HUES48 (cell line): ENCODE measurements around the gene SPG21.

Experiments
- H3K27ac ChIP-seq: one replicate; pipeline ENCODE4 v1.7.0; 2013; ENCODE audit warnings: low read depth, low read length, inconsistent platforms
- H3K27me3 ChIP-seq: 2 replicates; pipeline ENCODE4 v1.6.1; 2013; ENCODE audit warnings: mild to moderate bottlenecking, low read length; ENCODE audit not compliant: control insufficient read depth, insufficient read depth
- H3K36me3 ChIP-seq: 2 replicates; pipeline ENCODE4 v1.6.1; 2013; ENCODE audit warnings: low read length; ENCODE audit not compliant: control insufficient read depth, insufficient read depth
- H3K4me1 ChIP-seq: 2 replicates; pipeline ENCODE4 v1.6.1; 2013; ENCODE audit warnings: mild to moderate bottlenecking, low read length; ENCODE audit not compliant: control insufficient read depth, insufficient read depth
- H3K4me3 ChIP-seq: 2 replicates; pipeline ENCODE4 v1.5.1; 2013; ENCODE audit warnings: mild to moderate bottlenecking, low read depth, low read length
- H3K9ac ChIP-seq: 2 replicates; pipeline ENCODE4 v1.6.1; 2013; ENCODE audit warnings: mild to moderate bottlenecking, low read depth, low read length, moderate library complexity
- H3K9me3 ChIP-seq: 2 replicates; pipeline ENCODE4 v1.6.1; 2013; ENCODE audit warnings: low read length; ENCODE audit not compliant: control insufficient read depth, insufficient read depth

Gene SPG21, protein sequence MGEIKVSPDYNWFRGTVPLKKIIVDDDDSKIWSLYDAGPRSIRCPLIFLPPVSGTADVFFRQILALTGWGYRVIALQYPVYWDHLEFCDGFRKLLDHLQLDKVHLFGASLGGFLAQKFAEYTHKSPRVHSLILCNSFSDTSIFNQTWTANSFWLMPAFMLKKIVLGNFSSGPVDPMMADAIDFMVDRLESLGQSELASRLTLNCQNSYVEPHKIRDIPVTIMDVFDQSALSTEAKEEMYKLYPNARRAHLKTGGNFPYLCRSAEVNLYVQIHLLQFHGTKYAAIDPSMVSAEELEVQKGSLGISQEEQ

DNA sequence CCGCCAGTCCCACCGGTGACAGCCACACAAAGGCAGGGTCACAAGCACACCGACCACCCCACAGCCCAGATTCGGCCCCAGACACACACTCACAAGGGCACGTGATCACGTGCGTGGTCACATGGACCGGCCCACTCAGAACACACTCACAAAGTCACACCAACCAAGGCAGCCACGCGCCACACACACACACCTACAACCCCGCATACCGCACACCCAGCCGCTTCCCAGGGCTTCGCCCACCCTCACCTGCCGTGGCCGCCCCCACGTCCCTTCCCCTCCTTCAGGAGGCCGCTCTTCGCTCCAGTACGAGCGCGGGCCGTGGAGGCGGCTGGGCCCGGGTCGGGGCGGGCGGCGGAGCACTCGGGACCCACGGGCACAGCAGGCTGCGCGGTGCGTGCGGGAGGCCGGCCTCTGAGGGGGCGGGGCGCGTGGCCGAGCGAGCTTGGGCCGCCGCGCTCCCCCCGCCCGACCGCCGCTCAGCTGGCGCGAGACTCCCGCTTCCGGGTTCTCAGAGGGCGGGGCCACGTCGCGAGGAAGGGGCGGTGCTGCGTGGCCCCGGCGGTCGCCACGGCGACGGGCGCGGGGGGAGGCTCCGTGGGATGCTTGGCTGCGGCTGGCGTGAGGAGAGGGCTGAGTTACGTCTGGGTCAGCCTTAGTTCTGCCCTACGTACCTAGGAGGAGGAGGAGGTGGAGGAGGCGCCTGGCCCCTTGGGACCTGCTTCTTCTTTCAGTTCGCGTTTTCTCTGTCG lies at the start of gene SPG21:
TSS of gene SPG21 (minus strand) at position 499 of the 752 bp plus-strand sequence. CDS start 6,345 bp downstream, outside the sequence.
- Histone ChIP-seq H3K36me3 (peaks cover 6% of the 10 kb centered on the region; the same call in 1 of the 2 replicates), H3K27me3 (no peaks in the 10 kb centered on the region), H3K4me3 (peak within 1 kb of the TSS; percentile 99), H3K27ac (peak within 1 kb of the TSS; percentile 53), H3K9me3 (no peaks in the 10 kb centered on the region), H3K9ac (peak within 1 kb of the TSS; percentile 57), H3K4me1 (peaks cover 7% of the 10 kb centered on the region; the same call in 1 of the 2 replicates)

DNA sequence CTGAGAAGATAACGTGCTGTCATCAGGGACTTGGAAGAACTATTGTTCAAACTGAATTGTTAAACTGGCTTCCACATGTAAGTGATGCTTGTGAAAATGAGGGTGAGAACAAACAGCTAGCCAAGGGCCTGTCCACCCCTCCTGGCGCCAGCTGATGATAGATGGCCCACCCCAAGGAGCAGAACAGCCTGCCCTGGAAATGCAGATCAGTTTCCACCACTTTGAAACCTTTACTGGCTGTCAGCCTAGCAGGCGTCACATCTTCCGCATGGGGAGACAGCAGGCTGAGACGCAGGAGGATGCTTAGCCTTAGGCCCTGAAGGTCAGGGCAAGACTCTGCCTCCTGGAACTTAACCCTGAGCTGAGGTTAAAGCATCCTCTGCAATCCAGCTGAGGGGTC lies 49.1 kb upstream of the SPG21 start:
- Histone ChIP-seq H3K9ac (no peak overlapping the region), H3K4me3 (no peak overlapping the region), H3K27ac (no peak overlapping the region), H3K27me3 (no peaks in the 10 kb centered on the region), H3K9me3 (no peaks in the 10 kb centered on the region), H3K36me3 (no peaks in the 10 kb centered on the region), H3K4me1 (no peaks in the 10 kb centered on the region)

DNA sequence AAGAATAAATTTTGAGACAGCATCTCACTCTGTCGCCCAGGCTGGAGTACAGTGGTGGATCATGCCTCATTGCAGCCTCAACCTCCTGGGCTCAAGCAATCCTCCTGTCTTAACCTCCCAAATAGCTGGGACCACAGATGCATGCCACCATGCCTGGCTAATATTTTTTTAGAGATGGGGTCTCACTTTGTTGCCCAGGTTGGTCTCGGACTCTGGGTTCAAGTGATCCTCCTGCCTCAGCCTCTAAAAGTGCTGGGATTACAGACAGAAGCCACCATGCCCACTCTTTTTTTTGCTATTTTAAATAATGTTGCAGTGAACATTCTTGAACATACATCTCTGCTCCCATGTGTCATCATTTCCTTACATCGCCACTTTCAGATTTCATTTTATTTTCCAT lies 48.7 kb upstream of the SPG21 start:
- no peaks in the 10 kb centered on the region for H3K4me1 ChIP-seq
- H3K27me3 ChIP-seq: no peaks in the 10 kb centered on the region
- no peak overlapping the region for H3K4me3 ChIP-seq
- H3K9ac ChIP-seq: no peak overlapping the region
- H3K27ac ChIP-seq: no peak overlapping the region
- H3K36me3 ChIP-seq: no peaks in the 10 kb centered on the region
- H3K9me3 ChIP-seq: no peaks in the 10 kb centered on the region

DNA sequence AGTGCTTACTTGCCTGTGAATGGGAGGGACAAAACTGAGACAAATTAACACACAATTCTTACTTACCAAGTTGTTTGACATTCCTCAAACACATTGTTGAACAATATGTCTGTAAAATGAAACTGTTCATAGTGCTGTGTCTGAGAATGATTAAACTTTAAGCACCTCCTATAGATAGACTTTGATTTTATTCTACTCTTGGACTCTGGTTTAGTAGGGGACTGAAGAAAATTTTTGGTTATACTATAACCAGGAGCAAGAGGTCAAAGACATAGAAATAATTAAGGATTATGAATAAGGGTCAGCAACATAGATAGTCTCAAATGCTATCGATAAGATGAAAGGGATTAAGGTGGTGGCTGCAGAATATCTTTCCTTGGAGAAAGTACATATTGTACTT lies 47.6 kb upstream of the SPG21 start:
- Histone ChIP-seq H3K27me3 (no peaks in the 10 kb centered on the region), H3K4me3 (no peak overlapping the region), H3K27ac (no peak overlapping the region), H3K4me1 (no peaks in the 10 kb centered on the region), H3K9ac (no peak overlapping the region), H3K9me3 (no peaks in the 10 kb centered on the region), H3K36me3 (no peaks in the 10 kb centered on the region)

DNA sequence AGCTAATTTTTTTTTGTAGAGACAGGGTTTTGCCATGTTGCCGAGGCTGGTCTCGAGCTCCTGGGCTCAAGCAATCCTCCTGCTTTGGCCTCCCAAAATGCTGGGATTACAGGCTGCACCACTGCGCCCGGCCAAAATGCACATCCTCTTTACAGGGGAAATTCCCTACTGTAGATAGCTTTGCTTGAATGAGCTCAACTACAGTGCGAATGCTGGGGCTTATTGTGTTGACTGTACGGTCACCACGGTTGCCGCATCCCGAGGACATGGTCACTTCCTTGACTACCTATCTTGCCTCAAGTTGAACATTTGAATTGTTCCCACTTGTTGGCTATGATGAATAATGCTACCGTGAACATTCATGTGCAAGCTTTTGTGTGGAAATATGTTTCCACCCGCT lies 45.0 kb upstream of the SPG21 start:
- H3K4me1 ChIP-seq: no peaks in the 10 kb centered on the region
- H3K4me3 ChIP-seq: no peak overlapping the region
- H3K27me3 ChIP-seq: no peaks in the 10 kb centered on the region
- no peaks in the 10 kb centered on the region for H3K36me3 ChIP-seq
- H3K9ac ChIP-seq: no peak overlapping the region
- H3K9me3 ChIP-seq: no peaks in the 10 kb centered on the region
- H3K27ac ChIP-seq: no peak overlapping the region

DNA sequence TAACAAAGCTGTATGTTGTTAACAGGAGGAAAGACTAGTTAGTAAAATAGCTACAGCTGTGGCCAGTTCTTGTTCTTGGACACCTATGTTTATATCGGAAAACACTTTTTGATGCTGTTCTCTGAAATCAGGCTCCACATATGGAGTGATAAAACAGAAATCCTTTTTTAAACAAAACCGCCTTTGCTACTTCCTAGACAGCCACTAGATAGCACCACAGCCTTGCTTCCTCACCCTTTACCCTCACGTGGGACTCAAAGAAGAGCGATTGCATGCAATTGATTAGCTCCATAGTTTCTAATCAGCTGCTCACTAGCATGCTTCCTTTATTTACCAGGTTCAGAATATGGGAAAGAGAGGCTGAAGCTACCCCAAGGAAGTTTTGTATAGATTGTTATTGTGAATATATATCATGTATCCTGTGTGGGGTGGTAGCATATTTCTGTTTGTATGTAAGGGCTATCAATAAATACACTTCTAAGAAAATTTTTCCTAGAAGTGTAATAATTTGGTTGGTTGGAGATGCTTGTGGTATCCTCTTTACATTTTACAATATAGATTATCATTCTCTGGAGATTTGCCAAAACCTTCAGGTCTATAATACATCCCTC lies 44.0 kb upstream of the SPG21 start:
- H3K9me3 ChIP-seq: no peaks in the 10 kb centered on the region
- H3K9ac ChIP-seq: no peak overlapping the region
- no peak overlapping the region for H3K4me3 ChIP-seq

DNA sequence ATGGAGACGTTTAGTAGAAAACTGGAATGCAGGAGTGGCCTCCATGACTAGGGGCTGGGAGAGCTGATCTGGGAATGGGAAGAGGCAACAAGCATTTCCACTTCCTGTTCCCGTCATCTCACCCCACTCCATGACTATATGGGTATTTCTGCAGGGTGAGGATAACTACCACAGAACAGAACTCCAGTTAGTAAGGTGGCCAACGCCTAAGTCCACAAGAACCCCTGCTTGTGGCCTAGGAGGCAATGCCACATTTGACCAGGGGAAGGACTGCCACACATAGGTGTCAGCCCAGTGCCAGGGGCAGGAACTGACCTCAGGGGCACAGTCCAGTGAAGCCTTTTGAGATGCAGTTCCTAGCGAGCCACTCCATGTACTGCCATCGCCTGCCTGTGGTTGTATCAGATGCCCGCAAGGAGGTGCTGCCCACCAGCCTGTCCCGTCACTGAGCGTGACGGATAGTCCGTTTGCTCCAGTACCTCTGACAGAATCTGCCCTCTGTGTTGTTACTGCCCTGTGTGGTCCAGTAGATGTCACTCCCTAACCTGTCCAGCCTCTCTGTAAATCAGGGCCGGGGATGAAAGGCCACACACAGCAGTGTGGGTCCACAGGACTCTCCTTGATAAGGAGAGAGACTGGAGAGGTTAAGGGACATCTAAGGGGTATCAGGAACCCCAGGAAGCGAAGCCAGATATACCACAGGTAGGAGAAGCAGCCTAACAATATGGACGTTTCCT lies 43.3 kb upstream of the SPG21 start:
- H3K4me1 ChIP-seq: peaks cover 5% of the 10 kb centered on the region; the same call in 1 of the 2 replicates
- no peak overlapping the region for H3K27ac ChIP-seq
- H3K36me3 ChIP-seq: no peaks in the 10 kb centered on the region
- no peaks in the 10 kb centered on the region for H3K9me3 ChIP-seq
- no peak overlapping the region for H3K9ac ChIP-seq
- H3K4me3 ChIP-seq: no peak overlapping the region
- H3K27me3 ChIP-seq: no peaks in the 10 kb centered on the region

More for the DNA sequence above, 44.0 kb upstream of the SPG21 start:
- Histone ChIP-seq H3K27me3 (no peaks in the 10 kb centered on the region), H3K36me3 (no peaks in the 10 kb centered on the region), H3K27ac (no peak overlapping the region), H3K4me1 (no peaks in the 10 kb centered on the region)

DNA sequence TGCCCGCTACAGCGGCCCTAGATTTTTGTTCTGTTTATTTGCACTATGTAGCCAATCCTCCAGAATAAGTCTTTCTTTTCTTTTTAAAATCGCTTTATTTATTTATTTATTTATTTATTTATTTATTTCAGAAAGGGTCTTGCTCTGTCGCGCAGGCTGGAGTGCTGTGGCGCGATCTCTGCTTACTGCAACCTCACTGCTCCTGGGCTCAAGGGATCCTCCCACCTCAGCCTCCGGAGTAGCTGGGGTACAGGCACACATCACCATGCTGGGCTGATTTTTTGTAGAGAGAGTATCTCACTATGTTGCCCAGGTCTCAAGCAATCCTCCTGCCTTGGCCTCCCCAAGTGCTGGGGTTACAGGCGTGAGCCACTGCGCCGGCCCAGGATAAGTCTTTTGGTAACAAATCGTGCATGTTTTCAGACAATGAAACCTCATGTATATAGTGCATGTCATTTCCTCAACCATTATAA lies 40.1 kb upstream of the SPG21 start:
- Histone ChIP-seq H3K4me1 (peaks cover 5% of the 10 kb centered on the region; the same call in 1 of the 2 replicates), H3K27me3 (no peaks in the 10 kb centered on the region), H3K36me3 (peaks cover 22% of the 10 kb centered on the region), H3K9me3 (no peaks in the 10 kb centered on the region), H3K27ac (no peak overlapping the region), H3K9ac (no peak overlapping the region), H3K4me3 (peak overlapping the region; percentile 93; the same call in 1 of the 2 replicates)

DNA sequence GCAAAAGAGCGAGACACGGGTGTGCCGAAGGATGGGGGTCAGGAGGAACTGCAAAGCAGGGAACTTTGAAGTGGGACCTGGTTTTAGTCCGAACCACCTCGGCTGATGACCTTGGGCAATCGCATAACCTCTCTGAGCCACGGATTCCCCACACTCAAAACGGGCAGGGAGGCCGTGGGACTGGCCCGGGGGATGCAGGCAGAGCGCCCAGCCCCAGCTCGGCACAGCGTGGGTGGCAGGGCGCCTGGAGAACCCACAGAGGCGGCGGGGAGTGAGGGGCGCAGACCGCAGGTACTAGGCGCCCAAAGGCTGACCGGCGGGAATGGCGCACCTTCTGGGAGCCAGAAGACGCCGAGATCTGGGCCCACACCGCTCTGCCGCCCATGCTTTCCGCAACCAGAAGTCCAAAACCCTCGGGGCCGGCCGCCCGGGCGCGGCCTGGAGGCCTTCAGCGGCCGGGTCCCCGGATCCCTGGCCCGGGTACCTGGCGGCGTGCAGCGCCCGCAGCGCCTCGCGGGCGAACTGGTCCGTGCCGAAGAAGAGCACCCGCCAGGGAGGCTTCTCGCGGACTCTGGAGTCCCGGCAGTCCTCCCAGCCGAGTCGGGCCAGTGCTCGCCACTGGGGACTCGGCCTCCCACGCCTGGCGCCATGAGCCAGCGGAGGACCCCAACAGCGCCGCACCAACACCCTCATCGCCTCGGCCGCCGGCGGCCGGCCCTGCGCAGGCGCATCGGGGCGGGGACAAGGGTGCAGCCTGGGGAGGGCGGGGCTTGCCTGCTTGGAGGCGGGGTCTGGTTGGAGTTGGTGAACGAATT lies 39.4 kb upstream of the SPG21 start, which contains the start of gene MTFMT:
TSS of gene MTFMT (minus strand) at position 719 of the 815 bp plus-strand sequence. CDS start at position 693, 26 bp downstream.
- Histone ChIP-seq H3K9me3 (no peaks in the 10 kb centered on the region), H3K27me3 (no peaks in the 10 kb centered on the region), H3K4me1 (peaks cover 5% of the 10 kb centered on the region; the same call in 1 of the 2 replicates), H3K9ac (peak within 1 kb of the TSS; percentile 76), H3K36me3 (peaks cover 28% of the 10 kb centered on the region), H3K4me3 (peak within 1 kb of the TSS; percentile 93), H3K27ac (peak within 1 kb of the TSS; percentile 50)

DNA sequence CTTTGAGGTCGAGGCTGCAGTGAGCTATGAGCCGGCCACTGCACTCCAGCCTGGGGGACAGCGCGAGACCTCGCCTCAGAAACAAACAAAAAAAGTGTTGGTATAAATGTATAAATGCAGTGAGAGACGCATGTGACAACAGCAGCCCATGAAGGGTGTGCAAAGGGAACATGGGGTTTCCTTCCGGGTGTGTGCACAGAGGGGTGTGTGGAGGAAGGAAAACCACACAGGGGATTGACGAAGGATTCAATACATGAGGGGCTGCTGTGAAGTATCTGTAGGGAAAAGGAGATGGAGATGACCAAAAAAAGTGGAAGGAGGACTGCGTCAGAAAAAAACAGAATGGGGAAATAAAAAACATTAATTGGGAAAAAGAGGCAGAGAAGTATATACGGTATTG lies 38.6 kb upstream of the SPG21 start:
- Histone ChIP-seq H3K36me3 (peaks cover 31% of the 10 kb centered on the region), H3K9ac (no peak overlapping the region), H3K27me3 (no peaks in the 10 kb centered on the region), H3K4me3 (peak overlapping the region; percentile 93), H3K4me1 (peaks cover 5% of the 10 kb centered on the region; the same call in 1 of the 2 replicates), H3K27ac (no peak overlapping the region), H3K9me3 (no peaks in the 10 kb centered on the region)
